ENCODE data around the gene P3H2. TPM values are rescaled to one million over a fixed set of nuclear protein-coding genes. Genes with fewer than 3 reads are reported as not detected.
"Not testable (repeated sequence)": the region's sequence is repeated elsewhere in the genome, so short reads cannot be mapped to it uniquely, and the experiment has no call there.

The P3H2 gene
- total RNA-seq, 1 donor from 2014 or later, result 15.0 TPM

GRCh38 chr3:190084983-190085382 is 35.7 kb downstream of the P3H2 start:
- ATAC-seq, result no peak

DNA sequence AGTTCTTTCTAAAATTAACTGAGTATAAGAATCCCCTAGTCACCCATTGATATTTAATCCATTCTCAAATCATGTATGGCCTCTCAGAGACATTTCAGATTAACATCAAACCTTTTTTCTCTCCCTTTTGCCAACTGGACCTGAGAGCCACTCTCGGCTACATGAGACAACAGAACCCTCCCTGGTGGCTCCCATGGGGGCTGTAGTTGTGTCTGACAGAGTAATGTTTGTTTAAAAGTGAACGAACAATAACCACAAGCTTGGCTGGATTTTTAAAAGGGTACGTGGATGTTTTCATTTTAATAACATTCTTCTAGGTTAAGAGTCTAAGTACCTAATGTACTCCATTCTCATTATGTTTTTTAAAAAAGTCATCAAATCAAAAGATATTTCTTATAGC is 37.1 kb downstream of the P3H2 start:
- ATAC-seq, result no peak

DNA sequence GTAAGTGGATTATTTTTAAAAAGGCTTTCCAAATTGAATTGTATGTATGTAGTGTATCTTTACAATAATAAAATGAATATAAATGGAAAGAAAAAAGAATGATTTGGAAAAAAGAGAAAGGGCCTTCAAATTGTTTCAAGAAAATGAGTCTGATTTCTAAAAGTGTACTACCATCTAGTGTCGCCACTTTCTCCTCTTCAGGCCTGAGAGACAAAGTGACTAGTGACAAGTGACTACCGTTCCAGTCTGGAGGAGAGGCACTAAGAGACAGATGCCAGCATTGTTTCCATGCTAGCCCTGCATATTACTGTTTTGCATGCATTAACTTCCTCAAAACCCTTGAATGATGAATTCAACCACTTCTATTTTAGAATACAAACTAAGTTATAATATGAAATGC is 39.3 kb downstream of the P3H2 start:
- no peak for ATAC-seq

DNA sequence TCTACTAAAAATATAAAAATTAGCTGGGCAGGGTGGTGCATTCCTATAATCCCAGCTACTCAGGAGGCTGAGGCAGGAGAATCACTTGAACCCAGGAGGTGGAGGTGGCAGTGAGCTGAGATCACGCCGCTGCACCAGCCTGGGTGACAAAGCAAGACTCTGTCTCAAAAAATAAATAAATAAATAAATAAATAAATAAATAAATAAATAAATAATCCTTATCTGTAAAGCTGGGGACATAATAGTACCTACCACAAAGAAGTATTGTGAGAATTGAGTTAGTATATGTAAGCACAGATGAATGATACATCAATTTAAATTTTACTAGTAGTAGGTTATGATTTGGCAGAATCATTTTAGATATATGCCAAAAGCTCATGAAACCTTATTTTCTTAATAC is 41.5 kb downstream of the P3H2 start:
- not testable (repeated sequence) for ATAC-seq

DNA sequence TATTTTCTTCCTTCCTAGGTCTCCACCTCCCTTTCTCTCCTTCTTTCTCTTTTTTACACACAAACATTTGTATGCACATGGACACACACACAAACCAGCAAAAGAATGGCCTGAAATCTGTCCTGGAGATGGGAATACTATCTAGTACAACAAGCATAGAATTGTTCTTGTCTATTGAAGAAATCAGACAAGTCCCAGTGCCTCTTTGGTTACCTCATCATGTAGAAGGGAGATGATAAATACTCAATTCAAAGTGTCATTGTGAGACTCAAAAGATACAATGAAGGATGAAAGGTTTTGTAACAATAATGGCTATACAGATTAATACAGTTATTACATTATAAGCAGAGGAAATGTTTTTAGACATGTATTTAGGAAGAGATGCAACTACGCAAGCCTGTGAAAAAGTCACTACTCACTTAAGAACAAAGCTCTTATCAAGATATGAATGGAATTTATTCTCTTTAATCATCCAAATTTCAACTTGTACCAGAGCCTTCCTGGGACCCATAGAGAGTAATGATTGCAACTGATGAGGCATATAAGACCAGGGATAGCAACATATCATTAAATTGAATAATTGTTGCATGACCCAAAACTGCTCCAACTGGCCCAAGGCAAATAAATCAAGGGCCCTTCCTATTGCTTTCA is 43.2 kb downstream of the P3H2 start:
- ATAC-seq, result no peak

GRCh38 chr3:190076601-190077394 is 43.9 kb downstream of the P3H2 start:
- peak; percentile 69 for ATAC-seq

DNA sequence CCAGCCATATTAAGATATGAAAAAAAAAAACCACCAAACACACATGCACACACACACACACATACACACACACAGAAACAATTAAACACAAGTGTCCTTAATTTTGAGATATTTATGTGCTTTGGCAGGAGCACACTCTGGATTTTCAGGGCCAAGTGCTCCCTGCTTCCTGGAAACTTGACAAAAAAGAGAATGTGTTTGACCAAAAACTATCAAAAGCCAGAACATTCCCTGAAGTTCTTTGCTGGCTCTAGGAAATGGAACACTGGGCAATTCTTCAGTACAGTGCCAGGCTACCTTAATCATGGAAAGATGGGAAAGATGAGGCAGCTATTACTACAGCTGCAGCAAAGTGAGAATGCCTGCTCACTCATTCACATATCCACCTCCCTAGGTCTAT is 44.6 kb downstream of the P3H2 start:
- ATAC-seq, result no peak

- ATAC-seq, result no peak
Observed at GRCh38 chr3:190074817-190075216, 45.9 kb downstream of the P3H2 start.

DNA sequence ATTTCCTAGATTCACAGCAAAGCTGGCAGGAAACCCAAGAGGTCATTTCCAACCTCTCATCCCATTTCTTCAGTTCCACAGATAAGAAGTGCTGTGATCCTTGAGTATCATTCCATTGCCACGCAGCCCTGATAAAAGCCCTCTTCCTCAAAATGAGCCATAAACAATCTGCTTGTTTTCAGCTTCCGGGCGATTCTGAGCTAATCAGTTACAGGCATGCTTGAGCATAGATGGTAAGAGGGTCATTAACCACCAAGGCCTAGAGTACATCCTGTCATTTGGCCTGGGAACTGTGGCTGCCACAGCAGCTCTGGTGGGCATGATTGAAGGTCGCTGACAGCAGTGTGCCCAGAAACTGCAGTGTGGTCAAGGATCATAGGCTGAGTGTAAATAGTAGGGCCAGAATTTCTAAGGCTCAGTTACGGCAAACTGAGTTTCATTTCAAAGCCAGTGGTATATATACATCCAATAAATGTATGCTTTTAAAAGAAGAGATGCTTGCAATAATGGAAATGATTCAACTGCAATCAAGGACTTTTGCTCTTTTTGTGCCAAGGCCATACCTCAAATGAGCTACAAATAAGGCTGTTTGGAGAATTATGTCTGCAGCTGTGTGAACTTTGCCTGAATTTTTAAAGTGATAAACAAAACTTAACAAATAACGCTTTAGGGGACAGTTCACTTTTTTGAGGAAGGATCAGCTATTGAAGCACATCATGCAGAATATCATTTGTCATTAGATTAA is 47.3 kb downstream of the P3H2 start:
- ATAC-seq, result no peak

DNA sequence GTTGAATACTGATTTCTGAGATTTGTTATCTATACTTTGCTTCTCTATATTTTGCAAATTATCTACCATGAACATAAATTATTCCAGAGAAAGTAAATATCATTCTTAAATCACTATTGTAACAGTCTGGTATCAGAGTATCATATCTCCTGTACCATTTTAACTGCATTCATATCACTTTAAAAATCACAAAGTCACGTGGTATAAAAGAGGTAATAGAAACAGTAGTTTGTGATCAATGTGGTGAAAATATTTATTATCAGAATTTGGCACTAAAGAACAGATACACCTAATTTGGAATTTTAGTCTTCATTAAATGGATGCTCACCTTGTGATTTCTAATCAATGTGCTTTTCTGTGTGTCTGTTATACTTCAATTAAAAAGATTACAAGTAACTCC is 47.8 kb downstream of the P3H2 start:
- ATAC-seq, result no peak

DNA sequence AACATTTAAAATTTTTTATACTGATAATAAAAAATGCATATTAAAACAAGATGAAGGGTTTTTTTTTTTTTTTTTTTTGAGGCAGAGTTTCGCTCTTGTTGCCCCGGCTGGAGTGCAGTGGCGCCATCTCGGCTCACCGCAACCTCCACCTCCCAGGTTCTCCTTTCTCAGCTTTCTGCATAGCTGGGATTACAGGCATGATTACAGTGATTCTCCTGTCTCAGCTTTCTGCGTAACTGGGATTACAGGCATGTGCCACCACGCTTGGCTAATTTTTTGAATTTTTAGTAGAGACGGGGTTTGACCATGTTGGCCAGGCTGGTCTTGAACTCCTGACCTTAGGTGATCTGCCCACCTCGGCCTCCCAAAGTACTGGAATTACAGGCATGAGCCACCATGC is 48.8 kb downstream of the P3H2 start:
- ATAC-seq, result not testable (repeated sequence)

- no peak for ATAC-seq
Observed at GRCh38 chr3:190070622-190071347, 49.9 kb downstream of the P3H2 start.

DNA sequence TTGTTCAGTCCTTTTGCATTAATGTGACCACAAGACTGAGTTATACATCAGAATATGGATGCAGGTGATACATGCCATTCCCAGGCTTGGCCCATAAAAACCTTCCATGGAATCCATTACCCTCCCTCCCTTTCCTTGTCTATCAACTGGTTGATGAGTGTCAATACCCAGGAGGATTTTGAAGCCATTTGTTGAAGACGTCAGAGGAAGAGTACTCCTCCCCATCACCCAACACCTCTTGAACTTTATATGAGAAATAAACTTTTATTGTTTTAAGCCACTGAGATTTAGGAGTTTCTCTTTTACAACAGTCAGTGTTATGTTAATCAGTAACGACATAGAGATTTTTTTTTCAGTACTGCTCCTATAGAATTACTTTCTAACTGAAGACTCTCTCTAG is 55.5 kb downstream of the P3H2 start:
- ATAC-seq, result no peak

- ATAC-seq, result no peak
Observed at GRCh38 chr3:190064659-190065058, 56.0 kb downstream of the P3H2 start.

- ATAC-seq, result peak; percentile 97
Observed at GRCh38 chr3:190064112-190064511, 56.6 kb downstream of the P3H2 start.

- no peak for ATAC-seq
Observed at GRCh38 chr3:190063490-190063889, 57.2 kb downstream of the P3H2 start.

GRCh38 chr3:190060192-190060775 is 60.4 kb downstream of the P3H2 start:
- no peak for ATAC-seq

DNA sequence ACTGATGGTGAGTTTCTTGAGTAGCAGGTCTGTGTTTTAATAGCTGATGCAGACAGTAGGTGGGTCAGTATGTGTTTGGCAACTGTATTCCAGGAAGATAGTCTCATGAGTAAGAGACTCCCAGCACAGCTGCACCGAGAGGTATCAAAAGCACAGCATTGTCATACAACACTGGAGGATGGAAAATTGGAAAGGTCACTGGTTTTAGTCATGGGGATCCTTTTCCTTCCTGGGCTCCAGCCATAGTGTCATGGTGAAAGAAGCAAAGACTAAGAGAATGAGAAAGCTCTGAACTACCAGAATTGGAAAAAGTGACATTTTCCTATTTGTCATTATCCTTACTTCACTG is 61.5 kb downstream of the P3H2 start:
- peak; percentile 40 for ATAC-seq

DNA sequence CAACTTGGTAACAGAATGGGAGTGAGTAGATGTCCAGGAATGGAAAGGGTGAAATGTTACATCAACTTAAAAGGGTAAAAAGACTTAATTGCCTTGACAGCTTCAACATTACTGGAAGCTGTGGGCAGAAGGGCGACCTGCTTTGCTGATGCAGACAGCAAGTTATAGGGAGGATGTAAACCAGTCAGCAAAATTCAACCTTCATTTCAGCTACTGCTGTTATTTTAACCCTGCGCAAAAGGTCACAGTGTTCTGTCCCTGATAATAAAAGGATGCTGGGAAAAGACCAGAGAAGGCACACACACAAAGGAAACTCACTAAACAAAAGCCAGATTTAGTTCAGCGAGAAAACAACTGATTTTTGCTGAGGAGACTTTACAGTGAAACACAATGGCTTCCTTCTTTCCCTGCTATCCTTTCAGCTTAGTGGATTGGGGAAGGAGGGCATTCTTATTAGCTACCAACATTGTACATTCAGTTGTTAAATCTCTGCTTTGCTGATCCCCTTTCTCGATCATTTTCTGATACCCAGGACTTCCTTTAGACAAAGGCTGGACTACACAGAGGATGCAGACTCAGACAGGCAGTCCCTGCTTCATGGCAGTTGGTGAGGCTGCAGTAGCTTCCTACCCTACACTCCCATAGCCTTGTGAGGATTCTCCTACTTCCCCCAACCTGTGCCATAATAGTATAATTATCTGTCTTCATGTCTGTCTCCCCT is 62.0 kb downstream of the P3H2 start:
- no peak for ATAC-seq

- no peak for ATAC-seq
Observed at GRCh38 chr3:190056742-190057141, 64.0 kb downstream of the P3H2 start.

GRCh38 chr3:190055773-190056172 is 64.9 kb downstream of the P3H2 start:
- ATAC-seq, result no peak

Measured in esophagus mucosa (tissue), 1 donor.